DMS 273 treated with DMSO at 0.1 percent for 48 hours (cell line): ENCODE measurements around the gene SEMA3A.

Source experiments
- DNase-seq: peaks from one replicate; lab custom pipeline; 2025; lab: John Stamatoyannopoulos, UW

Gene SEMA3A

GRCh38 chr7:84013616-84014240 is 180.9 kb downstream of the SEMA3A start:
- no peak for DNase-seq

GRCh38 chr7:84009782-84010181 is 184.8 kb downstream of the SEMA3A start:
- no peak for DNase-seq

GRCh38 chr7:84009051-84009450 is 185.5 kb downstream of the SEMA3A start:
- DNase-seq: no peak

- no peak for DNase-seq
Observed at GRCh38 chr7:84003191-84003590, 191.4 kb downstream of the SEMA3A start.

GRCh38 chr7:84002348-84002747 is 192.2 kb downstream of the SEMA3A start:
- no peak for DNase-seq

- no peak for DNase-seq
Observed at GRCh38 chr7:83996879-83997278, 197.7 kb downstream of the SEMA3A start.

GRCh38 chr7:83987764-83988163 is 206.8 kb downstream of the SEMA3A start:
- no peak for DNase-seq

- no peak for DNase-seq
Observed at GRCh38 chr7:83985821-83986220, 208.8 kb downstream of the SEMA3A start.

GRCh38 chr7:83984591-83984990 is 210.0 kb downstream of the SEMA3A start:
- DNase-seq: no peak

- DNase-seq: no peak
Observed at GRCh38 chr7:83984076-83984475, 210.5 kb downstream of the SEMA3A start.

GRCh38 chr7:83983606-83984005 is 211.0 kb downstream of the SEMA3A start:
- DNase-seq: no peak

GRCh38 chr7:83976302-83976701 is 218.3 kb downstream of the SEMA3A start:
- DNase-seq: peak; percentile 15

- DNase-seq: no peak
Observed at GRCh38 chr7:83970081-83970480, 224.5 kb downstream of the SEMA3A start.

GRCh38 chr7:83964318-83964717 is 230.3 kb downstream of the SEMA3A start:
- no peak for DNase-seq

- DNase-seq: peak; percentile 30
Observed at GRCh38 chr7:83957333-83957732, 237.3 kb downstream of the SEMA3A start.

- no peak for DNase-seq
Observed at GRCh38 chr7:83956104-83956503, 238.5 kb downstream of the SEMA3A start.

- no peak for DNase-seq
Observed at GRCh38 chr7:83952236-83952635, 242.4 kb downstream of the SEMA3A start.

- no peak for DNase-seq
Observed at GRCh38 chr7:83947260-83947659, 247.3 kb downstream of the SEMA3A start.

GRCh38 chr7:83946801-83947200 is 247.8 kb downstream of the SEMA3A start:
- no peak for DNase-seq

- no peak for DNase-seq
Observed at GRCh38 chr7:83941300-83941699, 253.3 kb downstream of the SEMA3A start.

- no peak for DNase-seq
Observed at GRCh38 chr7:83937930-83938329, 256.7 kb downstream of the SEMA3A start.

GRCh38 chr7:83936056-83936708 is 258.4 kb downstream of the SEMA3A start:
- peak; percentile 57 for DNase-seq

- DNase-seq: peak; percentile 11
Observed at GRCh38 chr7:83934118-83934734, 260.4 kb downstream of the SEMA3A start.

GRCh38 chr7:83931968-83932367 is 262.6 kb downstream of the SEMA3A start:
- DNase-seq: no peak
